Neural cell (in vitro differentiated cells): Measurements from ENCODE around the gene KIAA1614. TPM values are rescaled to one million over a fixed set of nuclear protein-coding genes. Genes with fewer than 3 reads are reported as not detected.

Source experiments
- H2AFZ ChIP-seq: fragments of 200-600, 300-800 bp; sonication (generic), shearing (Covaris generic); 2 replicates; pipeline ENCODE4 v1.6.0; 2014; ENCODE audit warnings: low read depth, mild to moderate bottlenecking, antibody characterized with exemption, low read length, moderate library complexity
- H3F3A ChIP-seq: fragments of 200-600 bp; shearing (Covaris generic); 2 replicates; pipeline ENCODE4 v1.6.1; 2016; ENCODE audit warnings: mild to moderate bottlenecking, moderate library complexity, mixed read lengths, antibody characterized with exemption, low read length; ENCODE audit not compliant: insufficient read depth, poor library complexity, severe bottlenecking
- H3K27ac ChIP-seq: fragments of 200-600, 300-800 bp; sonication (generic), shearing (Covaris generic); 2 replicates; pipeline ENCODE4 v1.5.1; 2014; ENCODE audit warnings: mild to moderate bottlenecking, low read length, moderate library complexity
- H3K27me3 ChIP-seq: fragments of 300-800, 200-600 bp; sonication (generic), shearing (Covaris generic); 2 replicates; pipeline ENCODE4 v1.6.0; 2014; ENCODE audit warnings: mild to moderate bottlenecking, low read depth, low read length, moderate library complexity; ENCODE audit not compliant: insufficient read depth
- H3K36me3 ChIP-seq: fragments of 300-800, 200-600 bp; sonication (generic), shearing (Covaris generic); 2 replicates; pipeline ENCODE4 v1.5.1; 2014; ENCODE audit warnings: mild to moderate bottlenecking, antibody characterized with exemption, low read length, moderate library complexity; ENCODE audit not compliant: insufficient read depth
- H3K4me2 ChIP-seq: fragments of 300-800, 200-600 bp; sonication (generic), shearing (Covaris generic); 2 replicates; pipeline ENCODE4 v1.6.0; 2014; ENCODE audit warnings: mild to moderate bottlenecking, low read length
- H3K4me3 ChIP-seq: fragments of 300-800, 200-600 bp; sonication (generic), shearing (Covaris generic); 2 replicates; pipeline ENCODE4 v1.5.1; 2014; ENCODE audit warnings: mild to moderate bottlenecking, low read length, moderate library complexity
- H3K79me2 ChIP-seq: fragments of 200-600 bp; shearing (Covaris generic); replicated peaks from 2 replicates; pipeline ENCODE4 v1.6.0; 2014; ENCODE audit warnings: mild to moderate bottlenecking, low read length, moderate library complexity; ENCODE audit not compliant: insufficient read depth
- H3K9ac ChIP-seq: fragments of 300-800, 200-600 bp; sonication (generic), shearing (Covaris generic); 2 replicates; pipeline ENCODE4 v1.6.1; 2016; ENCODE audit warnings: mild to moderate bottlenecking, low read length, mixed read lengths
- H3K9me2 ChIP-seq: fragments of 200-600 bp; shearing (Covaris generic); 2 replicates; pipeline ENCODE4 v1.6.1; 2016; ENCODE audit warnings: mild to moderate bottlenecking, low read length, mixed read lengths; ENCODE audit not compliant: insufficient read depth
- H3K9me3 ChIP-seq: fragments of 200-600, 300-800 bp; sonication (generic), shearing (Covaris generic); 2 replicates; pipeline ENCODE4 v1.6.1; 2016; ENCODE audit warnings: mild to moderate bottlenecking, mixed run types, low read length, moderate library complexity, mixed read lengths
- H4K20me1 ChIP-seq: fragments of 200-600 bp; shearing (Covaris generic); 2 replicates; pipeline ENCODE4 v1.6.1; 2016; ENCODE audit warnings: mild to moderate bottlenecking, mixed run types; ENCODE audit not compliant: insufficient read depth
- CTCF ChIP-seq: fragments of 450-650 bp; IDR thresholded peaks from 2 replicates; pipeline ENCODE4 v1.5.1; 2014; ENCODE audit warnings: antibody characterized with exemption, mild to moderate bottlenecking, moderate library complexity; ENCODE audit not compliant: poor library complexity, severe bottlenecking
- EP300 ChIP-seq: fragments of 450-650 bp; conservative IDR thresholded peaks from 2 replicates; pipeline ENCODE4 v1.6.1; 2014; ENCODE audit warnings: antibody characterized with exemption, mild to moderate bottlenecking, moderate library complexity; ENCODE audit not compliant: poor library complexity, severe bottlenecking
- EZH2 ChIP-seq: fragments of 200-600, 300-800 bp; shearing (Covaris generic), sonication (generic); IDR thresholded peaks from 2 replicates; pipeline ENCODE4 v1.6.1; 2014; ENCODE audit warnings: antibody characterized with exemption, low read length, borderline replicate concordance, mild to moderate bottlenecking; ENCODE audit not compliant: insufficient read depth, poor library complexity, severe bottlenecking
- MXI1 ChIP-seq: fragments of 450-650 bp; conservative IDR thresholded peaks from 2 replicates; pipeline ENCODE4 v1.6.1; 2014; ENCODE audit warnings: antibody characterized with exemption, mild to moderate bottlenecking; ENCODE audit not compliant: poor library complexity, severe bottlenecking
- POLR2AphosphoS5 ChIP-seq: IDR thresholded peaks from 2 replicates; pipeline ENCODE4 v1.6.1; 2012
- RAD21 ChIP-seq: fragments of 450-650 bp; conservative IDR thresholded peaks from 2 replicates; pipeline ENCODE4 v1.6.1; 2014; ENCODE audit warnings: antibody characterized with exemption, mild to moderate bottlenecking, moderate library complexity
- REST ChIP-seq: IDR thresholded peaks from 2 replicates; pipeline ENCODE4 v1.6.1; 2012; ENCODE audit warnings: borderline replicate concordance
- SMC3 ChIP-seq: fragments of 450-650 bp; conservative IDR thresholded peaks from 2 replicates; pipeline ENCODE4 v1.6.1; 2014; ENCODE audit warnings: antibody characterized with exemption, mild to moderate bottlenecking, moderate library complexity; ENCODE audit not compliant: poor library complexity
- TAF1 ChIP-seq: IDR thresholded peaks from 2 replicates; pipeline ENCODE4 v1.6.1; 2012; ENCODE audit warnings: low read depth
- polyA plus RNA-seq: library from polyadenylated mRNA; depleted of rRNA; stranded (reverse); fragments of >200 nt; gene quantifications from 2 replicates; pipeline ENCODE4 v1.2.3, GENCODE V29; 2014

Gene KIAA1614
- polyA plus RNA-seq, 1 donor from 2014 or later = 0.50 TPM

GRCh38 chr1:180937624-180938225 lies 25.0 kb downstream of the KIAA1614 start:
- no peak overlapping the region for H3K4me2 ChIP-seq
- no peaks in the 10 kb centered on the region for H3K79me2 ChIP-seq
- no peak overlapping the region for H2AFZ ChIP-seq
- TF ChIP-seq EP300 (no peak), MXI1 (no peak), RAD21 (no peak), REST (no peak), EZH2 (no peak), TAF1 (no peak), POLR2AphosphoS5 (no peak), SMC3 (no peak), CTCF (no peak)
- H4K20me1 ChIP-seq = no peaks in the 10 kb centered on the region
- no peak overlapping the region for H3K4me3 ChIP-seq
- H3K9me3 ChIP-seq = no peaks in the 10 kb centered on the region
- H3K27me3 ChIP-seq = no peaks in the 10 kb centered on the region
- H3K9me2 ChIP-seq = no peaks in the 10 kb centered on the region
- no peak overlapping the region for H3K27ac ChIP-seq
- no peaks in the 10 kb centered on the region for H3K36me3 ChIP-seq
- no peak overlapping the region for H3K9ac ChIP-seq
- no peaks in the 10 kb centered on the region for H3F3A ChIP-seq

GRCh38 chr1:180939073-180939710 lies 26.5 kb downstream of the KIAA1614 start:
- no peaks in the 10 kb centered on the region for H3K9me2 ChIP-seq
- no peaks in the 10 kb centered on the region for H3K9me3 ChIP-seq
- no peaks in the 10 kb centered on the region for H4K20me1 ChIP-seq
- no peaks in the 10 kb centered on the region for H3K27me3 ChIP-seq
- TF ChIP-seq EP300 (no peak), MXI1 (no peak), POLR2AphosphoS5 (no peak), CTCF (no peak), RAD21 (no peak), REST (no peak), EZH2 (no peak), TAF1 (no peak), SMC3 (no peak)
- H3K79me2 ChIP-seq = no peaks in the 10 kb centered on the region
- H3F3A ChIP-seq = no peaks in the 10 kb centered on the region
- no peaks in the 10 kb centered on the region for H3K36me3 ChIP-seq
- no peak overlapping the region for H2AFZ ChIP-seq
- no peak overlapping the region for H3K4me2 ChIP-seq
- no peak overlapping the region for H3K27ac ChIP-seq
- no peak overlapping the region for H3K4me3 ChIP-seq
- no peak overlapping the region for H3K9ac ChIP-seq
